ENCODE measurements around the gene ASB7.

GRCh38 chr15:100573526-100573925 lies 28.9 kb upstream of the ASB7 start:
- TF ChIP-seq MYC (IDR thresholded peaks at IDR 0.05; ENCODE audit: low read depth, low read length) (no peak), CTCF (IDR thresholded peaks at IDR 0.05; ENCODE audit: low read depth, low read length) (no peak), MAX (IDR thresholded peaks at IDR 0.05; ENCODE audit: low read depth, low read length) (no peak), POLR2A (IDR thresholded peaks at IDR 0.05; ENCODE audit: extremely low read depth, insufficient read length) (no peak)

All from NB4 (cell line).